ENCODE data around the gene ZNF530.

ZNF530 gene

DNA sequence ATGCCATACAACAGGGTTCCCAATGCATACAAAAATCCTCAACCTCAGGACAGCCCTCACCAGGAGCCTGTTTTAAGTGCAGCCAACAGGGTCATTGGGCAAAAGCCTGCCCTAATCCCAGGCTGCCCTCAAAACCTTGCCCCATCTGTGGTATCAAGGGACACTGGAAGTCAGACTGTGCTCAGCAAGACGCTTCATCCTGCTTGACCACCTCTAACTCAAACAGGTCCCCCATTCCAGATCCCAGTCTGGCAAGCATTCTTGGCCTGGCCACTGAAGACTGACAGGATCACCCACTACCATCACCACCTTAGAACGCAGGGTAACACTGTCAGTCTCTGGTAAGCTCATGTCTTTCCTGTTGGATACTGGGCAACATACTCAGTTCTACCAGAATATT, 54.0 kb downstream of the ZNF530 start:
- Histone ChIP-seq H2BK120ac (ENCODE audit: low read depth, low read length) (no peak overlapping the region), H3K4me1 (ENCODE audit: control insufficient read depth, insufficient read depth, low read depth, low read length) (no peaks in the 10 kb centered on the region), H3K23ac (ENCODE audit: low read length in 2 of 2) (no peak overlapping the region), H3K9me3 (ENCODE audit: control insufficient read depth, low read length) (peaks cover 14% of the 10 kb centered on the region), H3K36me3 (ENCODE audit: control insufficient read depth in 1 of 2, insufficient read depth in 2 of 2, low read depth in 1 of 2, low read length in 2 of 2) (no peaks in the 10 kb centered on the region), H3K27me3 (ENCODE audit: control insufficient read depth in 1 of 2, insufficient read depth in 1 of 2, low read length in 2 of 2) (no peaks in the 10 kb centered on the region), H3K79me1 (replicated peaks; ENCODE audit: low read length, poor library complexity, severe bottlenecking) (no peaks in the 10 kb centered on the region), H3K18ac (ENCODE audit: low read depth in 1 of 2, low read length in 2 of 2) (no peak overlapping the region), H4K8ac (ENCODE audit: low read length) (no peak overlapping the region), H3K9ac (ENCODE audit: low read length) (no peak overlapping the region), H2BK12ac (ENCODE audit: low read length in 2 of 2) (no peak overlapping the region), H2BK5ac (ENCODE audit: low read depth, low read length, poor library complexity, severe bottlenecking) (no peak overlapping the region), H2BK15ac (ENCODE audit: low read depth, poor library complexity, severe bottlenecking) (no peak overlapping the region), H2AK5ac (ENCODE audit: low read length, severe bottlenecking) (no peak overlapping the region), H2AFZ (ENCODE audit: low read depth, low read length) (no peak overlapping the region), H3K4me3 (ENCODE audit: insufficient read depth in 1 of 2, low read depth in 1 of 2, low read length in 2 of 2) (no peak overlapping the region), H3K27ac (ENCODE audit: low read length, poor library complexity, severe bottlenecking) (no peak overlapping the region), H4K91ac (ENCODE audit: low read length) (no peak overlapping the region), H3K4ac (ENCODE audit: low read depth in 1 of 2, low read length in 2 of 2) (no peak overlapping the region), H3K14ac (ENCODE audit: low read length in 2 of 2) (no peak overlapping the region), H3K4me2 (ENCODE audit: low read length, poor library complexity, severe bottlenecking) (no peak overlapping the region)
- no peak for DNase-seq
- WGBS, result 70% methylated on average over 2 of the region's 2 CpGs

- 87% methylated on average over 1 of the region's 1 CpG for WGBS
- no peak overlapping the region for H3K18ac ChIP-seq (ENCODE audit: low read depth in 1 of 2, low read length in 2 of 2)
- no peak for DNase-seq
Measured at GRCh38 chr19:57655443-57655842, 55.8 kb downstream of the ZNF530 start.

DNA sequence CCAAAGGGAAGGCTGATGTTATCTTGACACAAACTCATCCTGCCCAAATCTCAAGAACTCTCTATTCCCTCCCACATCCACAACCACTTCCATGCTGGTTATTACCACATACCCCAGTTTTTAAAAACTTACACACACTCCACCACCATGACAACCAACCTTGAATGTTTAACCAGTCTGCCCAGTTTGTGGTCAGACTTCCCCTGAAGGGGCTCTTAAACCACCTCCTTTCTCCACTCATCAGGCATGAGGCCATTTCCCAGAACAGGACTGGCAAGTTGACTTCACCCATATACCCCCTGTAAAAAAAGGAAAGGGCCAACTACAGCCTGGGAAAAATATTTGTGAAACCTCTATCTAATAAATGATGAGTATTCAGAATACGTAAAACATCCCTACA, 56.7 kb downstream of the ZNF530 start:
- Histone ChIP-seq H2AK5ac (ENCODE audit: low read length, severe bottlenecking) (no peak overlapping the region), H3K9me3 (ENCODE audit: control insufficient read depth, low read length) (peaks cover 14% of the 10 kb centered on the region), H3K4me2 (ENCODE audit: low read length, poor library complexity, severe bottlenecking) (no peak overlapping the region), H2AFZ (ENCODE audit: low read depth, low read length) (no peak overlapping the region), H2BK12ac (ENCODE audit: low read length in 2 of 2) (no peak overlapping the region), H3K14ac (ENCODE audit: low read length in 2 of 2) (no peak overlapping the region), H3K4me1 (ENCODE audit: control insufficient read depth, insufficient read depth, low read depth, low read length) (no peaks in the 10 kb centered on the region), H4K91ac (ENCODE audit: low read length) (no peak overlapping the region), H2BK5ac (ENCODE audit: low read depth, low read length, poor library complexity, severe bottlenecking) (no peak overlapping the region), H3K4ac (ENCODE audit: low read depth in 1 of 2, low read length in 2 of 2) (no peak overlapping the region), H2BK120ac (ENCODE audit: low read depth, low read length) (no peak overlapping the region), H3K27ac (ENCODE audit: low read length, poor library complexity, severe bottlenecking) (no peak overlapping the region), H4K8ac (ENCODE audit: low read length) (no peak overlapping the region), H3K18ac (ENCODE audit: low read depth in 1 of 2, low read length in 2 of 2) (no peak overlapping the region), H3K23ac (ENCODE audit: low read length in 2 of 2) (no peak overlapping the region), H3K27me3 (ENCODE audit: control insufficient read depth in 1 of 2, insufficient read depth in 1 of 2, low read length in 2 of 2) (peaks cover 4 to 5% of the 10 kb centered on the region in 2 experiments), H3K36me3 (ENCODE audit: control insufficient read depth in 1 of 2, insufficient read depth in 2 of 2, low read depth in 1 of 2, low read length in 2 of 2) (no peaks in the 10 kb centered on the region), H2BK15ac (ENCODE audit: low read depth, poor library complexity, severe bottlenecking) (no peak overlapping the region), H3K79me1 (replicated peaks; ENCODE audit: low read length, poor library complexity, severe bottlenecking) (no peaks in the 10 kb centered on the region), H3K9ac (ENCODE audit: low read length) (no peak overlapping the region), H3K4me3 (ENCODE audit: insufficient read depth in 1 of 2, low read depth in 1 of 2, low read length in 2 of 2) (no peak overlapping the region)
- no CpG with 5 or more reads among the region's 1 CpG for WGBS
- no peak for DNase-seq

More at GRCh38 chr19:57655443-57655842, 55.8 kb downstream of the ZNF530 start:
- no peak overlapping the region for H3K14ac ChIP-seq (ENCODE audit: low read length in 2 of 2)
- H4K8ac ChIP-seq (ENCODE audit: low read length), result no peak overlapping the region
- no peak overlapping the region for H2BK15ac ChIP-seq (ENCODE audit: low read depth, poor library complexity, severe bottlenecking)
- no peak overlapping the region for H2BK120ac ChIP-seq (ENCODE audit: low read depth, low read length)
- H3K4me3 ChIP-seq (ENCODE audit: insufficient read depth in 1 of 2, low read depth in 1 of 2, low read length in 2 of 2), result no peak overlapping the region
- no peak overlapping the region for H2BK12ac ChIP-seq (ENCODE audit: low read length in 2 of 2)
- H3K4ac ChIP-seq (ENCODE audit: low read depth in 1 of 2, low read length in 2 of 2), result no peak overlapping the region
- no peak overlapping the region for H3K27ac ChIP-seq (ENCODE audit: low read length, poor library complexity, severe bottlenecking)
- H3K9me3 ChIP-seq (ENCODE audit: control insufficient read depth, low read length), result peaks cover 14% of the 10 kb centered on the region
- H3K23ac ChIP-seq (ENCODE audit: low read length in 2 of 2), result no peak overlapping the region
- H4K91ac ChIP-seq (ENCODE audit: low read length), result no peak overlapping the region
- H3K9ac ChIP-seq (ENCODE audit: low read length), result no peak overlapping the region
- peaks cover under 1 to 5% of the 10 kb centered on the region in 2 experiments for H3K27me3 ChIP-seq (ENCODE audit: control insufficient read depth in 1 of 2, insufficient read depth in 1 of 2, low read length in 2 of 2)
- H3K79me1 ChIP-seq (replicated peaks; ENCODE audit: low read length, poor library complexity, severe bottlenecking), result no peaks in the 10 kb centered on the region
- no peak overlapping the region for H2AK5ac ChIP-seq (ENCODE audit: low read length, severe bottlenecking)
- no peaks in the 10 kb centered on the region for H3K36me3 ChIP-seq (ENCODE audit: control insufficient read depth in 1 of 2, insufficient read depth in 2 of 2, low read depth in 1 of 2, low read length in 2 of 2)
- H3K4me1 ChIP-seq (ENCODE audit: control insufficient read depth, insufficient read depth, low read depth, low read length), result no peaks in the 10 kb centered on the region
- H2AFZ ChIP-seq (ENCODE audit: low read depth, low read length), result no peak overlapping the region
- no peak overlapping the region for H2BK5ac ChIP-seq (ENCODE audit: low read depth, low read length, poor library complexity, severe bottlenecking)
- H3K4me2 ChIP-seq (ENCODE audit: low read length, poor library complexity, severe bottlenecking), result no peak overlapping the region

Data from mesenchymal stem cell (in vitro differentiated cells and primary cell).